A549 (cell line): ENCODE results near the gene DNASE2. TPM values are rescaled to one million over a fixed set of nuclear protein-coding genes. Genes with fewer than 3 reads are reported as not detected.

ENCODE experiments used
- ATAC-seq, 2 experiments: fragments of 200-7000 bp in 1 of 2; fragments of >200 bp in 1 of 2; cut with Nextera tagmentation in 1 of 2; cut with Tn5 transposase in 1 of 2; 3 replicates each; pipeline versions ENCODE4 v1.8.0 to v1.9.1; 2018 to 2020; ENCODE audit warnings: mild to moderate bottlenecking in 1 of 2, moderate library complexity in 1 of 2
- CTCF ChIA-PET: fragments of 300-600 bp; sonication (Branson Sonifier 250); formaldehyde crosslinking; extraction: SDS; loops from one replicate; lab custom pipeline; 2021; ENCODE audit warnings: antibody characterized with exemption, inconsistent platforms; lab: Yijun Ruan, JAX
- POLR2A ChIA-PET: fragments of 350-600 bp; formaldehyde crosslinking; extraction: SDS; loops from one replicate; lab custom pipeline; 2021; ENCODE audit warnings: antibody characterized with exemption, inconsistent platforms; lab: Yijun Ruan, JAX
- DNase-seq, 2 experiments: peaks; one replicate each; pipeline versions ENCODE4 v3.0.0 to v3.0.0-alpha.2; 2011 to 2016; ENCODE audit warnings: low read depth in 1 of 2, low spot score in 1 of 2
- FAIRE-seq: peaks from 2 replicates; lab custom pipeline; 2011; peaks lifted over from hg19 to GRCh38; lab: Jason Lieb, UNC
- H3K27ac ChIP-seq, 2 experiments: fragments of >200 bp; sonication (Bioruptor Twin); formaldehyde crosslinking; 3 replicates each; pipeline ENCODE4 v1.5.1; 2016 to 2017
- H3K4me1 ChIP-seq: fragments of >200 bp; sonication (Bioruptor Twin); formaldehyde crosslinking; 3 replicates; pipeline ENCODE4 v1.6.1; 2016
- H3K4me2 ChIP-seq: fragments of >200 bp; sonication (Bioruptor Twin); formaldehyde crosslinking; 3 replicates; pipeline ENCODE4 v1.6.1; 2016
- H3K4me3 ChIP-seq: fragments of >200 bp; sonication (Bioruptor Twin); formaldehyde crosslinking; 3 replicates; pipeline ENCODE4 v1.5.1; 2016
- H3K9me3 ChIP-seq: fragments of >200 bp; sonication (Bioruptor Twin); formaldehyde crosslinking; 3 replicates; pipeline ENCODE4 v1.6.1; 2016
- CHD4 ChIP-seq: fragments of 200-600 bp; sonication (generic); IDR thresholded peaks from 2 replicates; pipeline ENCODE4 v1.6.1; 2016; ENCODE audit warnings: antibody characterized with exemption, mild to moderate bottlenecking, borderline replicate concordance
- EHMT2 ChIP-seq: fragments of 200-600 bp; sonication (generic); IDR thresholded peaks from 2 replicates; pipeline ENCODE4 v1.6.1; 2016; ENCODE audit warnings: antibody characterized with exemption, low read depth, mild to moderate bottlenecking, moderate library complexity
- FOSB ChIP-seq: fragments of 250-450 bp; sonication (Bioruptor Pico); IDR thresholded peaks from 2 replicates; pipeline ENCODE4 v1.5.0; 2020; ENCODE audit warnings: mild to moderate bottlenecking, moderate library complexity
- HOXB5 ChIP-seq: fragments of 250-450 bp; sonication (Bioruptor Pico); IDR thresholded peaks from 2 replicates; pipeline ENCODE4 v1.5.0; 2020; ENCODE audit warnings: mild to moderate bottlenecking, moderate library complexity
- MAFK ChIP-seq: fragments of 450-650 bp; IDR thresholded peaks from 2 replicates; pipeline ENCODE4 v1.6.1; 2014; ENCODE audit not compliant: partially characterized antibody
- MYC ChIP-seq: IDR thresholded peaks from 2 replicates; pipeline ENCODE4 v1.6.1; 2012; ENCODE audit warnings: mild to moderate bottlenecking, inconsistent platforms, low read length, improper control_type of control experiment, borderline replicate concordance
- NFE2L2 ChIP-seq: fragments of 150-350 bp; conservative IDR thresholded peaks from 2 replicates; pipeline ENCODE4 v1.6.1; 2014; ENCODE audit warnings: low read length
- NR3C1 ChIP-seq: fragments of >200 bp; sonication (Bioruptor Twin); formaldehyde crosslinking; IDR thresholded peaks from 3 replicates; pipeline ENCODE4 v1.6.1; 2017
- POLR2AphosphoS2 ChIP-seq: conservative IDR thresholded peaks from 2 replicates; pipeline ENCODE4 v1.6.1; 2012; ENCODE audit warnings: low read length, improper control_type of control experiment, inconsistent platforms
- RAD21 ChIP-seq, 2 experiments: fragments of >200 bp in 1 of 2; sonication (Bioruptor Twin) in 1 of 2; formaldehyde crosslinking in 1 of 2; IDR thresholded peaks in 1 of 2; conservative IDR thresholded peaks in 1 of 2; 2 replicates in 1 of 2; 3 replicates in 1 of 2; pipeline ENCODE4 v1.6.1; 2012 to 2018; ENCODE audit warnings: inconsistent platforms in 1 of 2
- RFX5 ChIP-seq: fragments of 450-650 bp; IDR thresholded peaks from 2 replicates; pipeline ENCODE4 v1.7.1; 2014; ENCODE audit warnings: antibody characterized with exemption, mild to moderate bottlenecking, moderate library complexity
- RNF2 ChIP-seq: fragments of 200-600 bp; sonication (generic); IDR thresholded peaks from 2 replicates; pipeline ENCODE4 v1.6.1; 2016; ENCODE audit warnings: low read depth, mild to moderate bottlenecking, antibody characterized with exemption, moderate library complexity, borderline replicate concordance
- TP53 ChIP-seq: fragments of 250-450 bp; sonication (Bioruptor Pico); IDR thresholded peaks from 2 replicates; pipeline ENCODE4 v1.5.0; 2021; ENCODE audit warnings: mild to moderate bottlenecking, moderate library complexity
- ZC3H11A ChIP-seq: fragments of 450-650 bp; IDR thresholded peaks from 2 replicates; pipeline ENCODE4 v1.6.1; 2014; ENCODE audit warnings: antibody characterized with exemption, mild to moderate bottlenecking
- WGBS: methylation state at CpG from one replicate; pipeline ENCODE4 v1.1.6; 2017; ENCODE audit errors: missing lambda C conversion rate; 5-methylcytosine and 5-hydroxymethylcytosine counted together
- polyA plus RNA-seq, 4 experiments: library from polyadenylated mRNA; depleted of rRNA in 3 of 4; stranded (reverse); fragments of >200 nt; fragmentation: RNase III in 1 of 4; extraction: RNeasy Plus Mini Kit Qiagen cat#74134 plus additional on column Dnase treatment in 1 of 4; gene quantifications; 2 replicates in 3 of 4; 3 replicates in 1 of 4; pipeline ENCODE4 v1.2.3, GENCODE V29; 2011 to 2017
- TF ChIP-seq, protein P1 (sequence below): fragments of >200 bp; sonication (Bioruptor Twin); formaldehyde crosslinking; IDR thresholded peaks from 3 replicates; pipeline ENCODE4 v1.5.1; 2016
- TF ChIP-seq, protein P2 (sequence below): fragments of 250-450 bp; sonication (Bioruptor Pico); IDR thresholded peaks from 2 replicates; pipeline ENCODE4 v1.5.0; 2021; ENCODE audit warnings: mild to moderate bottlenecking, moderate library complexity, borderline replicate concordance
- TF ChIP-seq, protein P3 (sequence below): fragments of 150-350 bp; IDR thresholded peaks from 2 replicates; pipeline ENCODE4 v1.6.1; 2014; ENCODE audit warnings: low read depth, mild to moderate bottlenecking, low read length

DNASE2 gene
- polyA plus RNA-seq, 2 of the 4 experiments (the other 2 are of a cell fraction): 15.7 to 24.9 TPM

DNA sequence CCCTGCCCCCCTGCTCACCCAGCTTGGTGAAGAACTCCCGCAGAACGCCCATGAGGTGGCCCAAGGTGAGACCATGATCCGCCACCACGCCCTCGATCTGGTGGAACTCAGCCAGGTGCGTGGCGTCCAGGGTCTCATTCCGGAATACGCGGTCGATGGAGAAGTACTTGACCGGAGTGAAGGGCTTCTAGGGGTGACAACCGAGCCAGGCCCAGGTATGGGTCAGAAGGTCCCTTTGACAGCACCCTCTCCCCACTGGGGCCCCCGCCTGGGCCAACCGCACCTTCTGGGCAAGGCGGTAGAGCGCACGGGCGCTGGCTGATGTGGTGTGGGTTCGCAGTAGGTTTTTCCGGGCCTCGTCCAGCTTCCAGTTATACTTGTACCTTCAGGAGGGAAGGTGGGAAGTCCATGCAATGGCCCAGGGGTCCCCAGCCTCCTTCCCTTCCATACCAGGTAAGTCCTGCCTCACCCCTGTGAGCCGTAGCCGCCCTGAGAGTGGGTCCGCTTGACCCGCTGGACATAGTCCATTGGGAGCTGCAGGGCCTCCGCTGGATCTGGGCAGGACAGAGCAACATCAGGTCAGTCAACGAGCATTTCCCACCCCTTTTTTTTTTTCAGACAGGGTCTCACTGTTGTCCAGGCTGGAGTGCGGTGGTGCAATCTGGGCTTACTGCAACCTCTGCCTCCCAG, 43.5 kb upstream of the DNASE2 start:
- ChIA-PET CTCF (interaction anchor here (1.6 to 1.7 kb wide), 2 partner anchors 8 to 41 kb away, joined by 5 to 7 read pairs; no protein-coding TSS in a partner anchor), POLR2A (no interaction called here)
- TF ChIP-seq, protein P1, sequence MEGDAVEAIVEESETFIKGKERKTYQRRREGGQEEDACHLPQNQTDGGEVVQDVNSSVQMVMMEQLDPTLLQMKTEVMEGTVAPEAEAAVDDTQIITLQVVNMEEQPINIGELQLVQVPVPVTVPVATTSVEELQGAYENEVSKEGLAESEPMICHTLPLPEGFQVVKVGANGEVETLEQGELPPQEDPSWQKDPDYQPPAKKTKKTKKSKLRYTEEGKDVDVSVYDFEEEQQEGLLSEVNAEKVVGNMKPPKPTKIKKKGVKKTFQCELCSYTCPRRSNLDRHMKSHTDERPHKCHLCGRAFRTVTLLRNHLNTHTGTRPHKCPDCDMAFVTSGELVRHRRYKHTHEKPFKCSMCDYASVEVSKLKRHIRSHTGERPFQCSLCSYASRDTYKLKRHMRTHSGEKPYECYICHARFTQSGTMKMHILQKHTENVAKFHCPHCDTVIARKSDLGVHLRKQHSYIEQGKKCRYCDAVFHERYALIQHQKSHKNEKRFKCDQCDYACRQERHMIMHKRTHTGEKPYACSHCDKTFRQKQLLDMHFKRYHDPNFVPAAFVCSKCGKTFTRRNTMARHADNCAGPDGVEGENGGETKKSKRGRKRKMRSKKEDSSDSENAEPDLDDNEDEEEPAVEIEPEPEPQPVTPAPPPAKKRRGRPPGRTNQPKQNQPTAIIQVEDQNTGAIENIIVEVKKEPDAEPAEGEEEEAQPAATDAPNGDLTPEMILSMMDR: no peak
- TF ChIP-seq NFE2L2 (no peak), CHD4 (no peak), ZC3H11A (no peak), POLR2AphosphoS2 (no peak), RFX5 (no peak)
- DNase-seq (no peak), ATAC-seq (no peak), FAIRE-seq (no peak)
- 97% methylated on average over 25 of the region's 29 CpGs for WGBS
- Histone ChIP-seq H3K4me1 (no peaks in the 10 kb centered on the region), H3K4me2 (no peak overlapping the region), H3K27ac (no peak overlapping the region), H3K9me3 (no peaks in the 10 kb centered on the region), H3K4me3 (no peak overlapping the region)

DNA sequence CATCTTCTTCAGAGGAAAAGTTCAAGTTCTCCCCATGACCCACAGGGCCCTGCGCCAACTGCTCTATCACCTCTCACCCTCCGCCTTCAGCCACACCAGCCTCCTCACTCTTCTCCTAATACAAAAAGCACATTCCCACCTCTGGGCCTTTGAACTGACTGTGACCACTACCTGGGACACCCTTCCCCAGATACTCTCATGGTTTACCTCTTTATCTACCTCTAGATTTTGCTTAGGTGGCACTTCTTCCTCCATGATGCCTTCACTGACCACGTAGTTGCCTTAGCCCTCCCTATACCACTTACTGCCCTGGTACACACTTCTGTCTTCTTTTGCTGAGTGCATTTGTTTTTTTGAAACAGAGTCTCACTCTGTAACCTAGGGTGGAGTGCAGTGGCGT, 41.7 kb upstream of the DNASE2 start:
- ChIA-PET POLR2A (no interaction called here), CTCF (interaction anchor here (2.8 kb wide), 1 partner anchor 8 kb away, joined by 12 read pairs; no protein-coding TSS in a partner anchor)
- FAIRE-seq: no peak
- WGBS: 95% methylated on average over 4 of the region's 4 CpGs
- Histone ChIP-seq H3K4me1 (no peaks in the 10 kb centered on the region), H3K4me3 (no peak overlapping the region), H3K9me3 (no peaks in the 10 kb centered on the region), H3K4me2 (no peak overlapping the region), H3K27ac (no peak overlapping the region)
- TF ChIP-seq MAFK: peak; percentile 63
- no peak for TF ChIP-seq TP53 (CRISPR knock-in tag)
- no peak for DNase-seq
- no peak for ATAC-seq

DNA sequence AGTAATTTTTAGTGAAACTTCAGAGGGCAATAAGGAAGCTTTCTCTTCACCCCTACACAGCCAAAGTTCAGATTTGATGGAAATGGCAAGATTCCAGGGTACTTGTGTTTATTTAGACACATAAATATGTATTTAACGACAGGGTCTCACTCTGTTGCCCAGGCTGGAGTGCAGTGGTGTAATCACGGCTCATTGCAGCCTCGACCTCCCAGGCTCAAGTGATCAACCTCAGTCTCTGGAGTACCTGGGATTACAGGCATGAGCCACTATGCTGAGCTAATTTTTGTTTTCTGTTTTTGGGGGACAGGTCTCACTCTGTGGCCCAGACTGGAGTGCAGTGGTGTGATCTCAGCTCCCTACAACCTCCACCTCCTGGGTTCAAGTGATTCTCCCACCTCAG, 39.8 kb upstream of the DNASE2 start:
- no peak for ATAC-seq
- no peaks in the 10 kb centered on the region for H3K4me1 ChIP-seq
- POLR2A ChIA-PET: no interaction called here
- CTCF ChIA-PET: interaction anchor here (0.6 to 2.8 kb wide), 2 partner anchors 10 to 18 kb away, joined by 3 to 12 read pairs; no protein-coding TSS in a partner anchor
- no peak overlapping the region for H3K4me3 ChIP-seq
- no peak overlapping the region for H3K4me2 ChIP-seq
- no peak for DNase-seq
- H3K27ac ChIP-seq: no peak overlapping the region
- TF ChIP-seq, protein P2, sequence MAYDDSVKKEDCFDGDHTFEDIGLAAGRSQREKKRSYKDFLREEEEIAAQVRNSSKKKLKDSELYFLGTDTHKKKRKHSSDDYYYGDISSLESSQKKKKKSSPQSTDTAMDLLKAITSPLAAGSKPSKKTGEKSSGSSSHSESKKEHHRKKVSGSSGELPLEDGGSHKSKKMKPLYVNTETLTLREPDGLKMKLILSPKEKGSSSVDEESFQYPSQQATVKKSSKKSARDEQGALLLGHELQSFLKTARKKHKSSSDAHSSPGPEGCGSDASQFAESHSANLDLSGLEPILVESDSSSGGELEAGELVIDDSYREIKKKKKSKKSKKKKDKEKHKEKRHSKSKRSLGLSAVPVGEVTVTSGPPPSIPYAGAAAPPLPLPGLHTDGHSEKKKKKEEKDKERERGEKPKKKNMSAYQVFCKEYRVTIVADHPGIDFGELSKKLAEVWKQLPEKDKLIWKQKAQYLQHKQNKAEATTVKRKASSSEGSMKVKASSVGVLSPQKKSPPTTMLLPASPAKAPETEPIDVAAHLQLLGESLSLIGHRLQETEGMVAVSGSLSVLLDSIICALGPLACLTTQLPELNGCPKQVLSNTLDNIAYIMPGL (CRISPR knock-in tag): no peak
- TF ChIP-seq RFX5: no peak
- no peak for TF ChIP-seq EHMT2
- no peak for TF ChIP-seq RNF2
- TF ChIP-seq POLR2AphosphoS2: no peak
- TF ChIP-seq MYC: no peak
- TF ChIP-seq, protein P3, sequence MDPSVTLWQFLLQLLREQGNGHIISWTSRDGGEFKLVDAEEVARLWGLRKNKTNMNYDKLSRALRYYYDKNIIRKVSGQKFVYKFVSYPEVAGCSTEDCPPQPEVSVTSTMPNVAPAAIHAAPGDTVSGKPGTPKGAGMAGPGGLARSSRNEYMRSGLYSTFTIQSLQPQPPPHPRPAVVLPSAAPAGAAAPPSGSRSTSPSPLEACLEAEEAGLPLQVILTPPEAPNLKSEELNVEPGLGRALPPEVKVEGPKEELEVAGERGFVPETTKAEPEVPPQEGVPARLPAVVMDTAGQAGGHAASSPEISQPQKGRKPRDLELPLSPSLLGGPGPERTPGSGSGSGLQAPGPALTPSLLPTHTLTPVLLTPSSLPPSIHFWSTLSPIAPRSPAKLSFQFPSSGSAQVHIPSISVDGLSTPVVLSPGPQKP: no peak
- TF ChIP-seq RAD21 (conservative IDR thresholded peaks at IDR 0.05 in 1 of 2, IDR thresholded peaks at IDR 0.05 in 1 of 2): no peak
- TF ChIP-seq NR3C1: no peak
- TF ChIP-seq FOSB (CRISPR knock-in tag): no peak
- TF ChIP-seq HOXB5 (CRISPR knock-in tag): no peak
- no peaks in the 10 kb centered on the region for H3K9me3 ChIP-seq
- FAIRE-seq: no peak
- 61% methylated on average over 3 of the region's 3 CpGs for WGBS
